Liver (tissue), 9 donors: ENCODE measurements around the gene UMODL1. TPM values are rescaled to one million over a fixed set of nuclear protein-coding genes. Genes with fewer than 3 reads are reported as not detected.

ENCODE experiments used
- DNase-seq: peaks from one replicate; pipeline ENCODE4 v3.0.0-alpha.2; 2017; ENCODE audit warnings: low spot score
- H3K27ac ChIP-seq, 2 donors: one replicate each; pipeline ENCODE4 v1.7.0; 2013; ENCODE audit warnings: inconsistent platforms in 2 of 2, low read length in 2 of 2, control low read depth in 1 of 2, low read depth in 1 of 2, mild to moderate bottlenecking in 1 of 2
- H3K27me3 ChIP-seq, 4 donors: one replicate each; pipeline versions ENCODE4 v1.6.1 to v1.7.0; 2013; ENCODE audit warnings: low read length in 3 of 4, inconsistent platforms in 1 of 4, mild to moderate bottlenecking in 1 of 4, moderate library complexity in 1 of 4; ENCODE audit not compliant: control insufficient read depth in 4 of 4, insufficient read depth in 4 of 4
- H3K36me3 ChIP-seq, 4 donors: one replicate each; pipeline versions ENCODE4 v1.6.1 to v1.7.0; 2013; ENCODE audit warnings: low read length in 3 of 4, mild to moderate bottlenecking in 3 of 4, low read depth in 1 of 4, moderate library complexity in 1 of 4; ENCODE audit not compliant: control insufficient read depth in 4 of 4, insufficient read depth in 3 of 4
- H3K4me1 ChIP-seq, 4 donors: one replicate each; pipeline versions ENCODE4 v1.6.1 to v1.7.0; 2013; ENCODE audit warnings: low read length in 3 of 4, mild to moderate bottlenecking in 3 of 4, moderate library complexity in 1 of 4; ENCODE audit not compliant: control insufficient read depth in 4 of 4, insufficient read depth in 4 of 4
- H3K4me3 ChIP-seq, 3 donors: one replicate each; pipeline versions ENCODE4 v1.6.1 to v1.7.0; 2013; ENCODE audit warnings: low read length in 3 of 3, control low read depth in 1 of 3, low read depth in 1 of 3, mild to moderate bottlenecking in 1 of 3
- H3K9ac ChIP-seq, 2 donors: one replicate each; pipeline ENCODE4 v1.7.0; 2013; ENCODE audit warnings: low read length in 2 of 2, mild to moderate bottlenecking in 2 of 2, moderate library complexity in 2 of 2, control low read depth in 1 of 2, low read depth in 1 of 2
- H3K9me3 ChIP-seq, 4 donors: one replicate each; pipeline versions ENCODE4 v1.6.1 to v1.7.0; 2013; ENCODE audit warnings: low read length in 3 of 4; ENCODE audit not compliant: control insufficient read depth in 4 of 4
- CTCF ChIP-seq: fragments of 150-350 bp; IDR thresholded peaks from 2 replicates; pipeline ENCODE4 v1.5.1; 2017; ENCODE audit warnings: improper control_type of control experiment, low read depth, low read length; ENCODE audit not compliant: missing input control
- FOXA1 ChIP-seq: IDR thresholded peaks from 2 replicates; pipeline ENCODE4 v1.6.1; 2016; ENCODE audit warnings: antibody characterized with exemption
- GABPA ChIP-seq, 2 donors: IDR thresholded peaks in 1 of 2; conservative IDR thresholded peaks in 1 of 2; 2 replicates each; pipeline ENCODE4 v1.6.1; 2016; ENCODE audit warnings: antibody characterized with exemption in 2 of 2, mild to moderate bottlenecking in 1 of 2, moderate library complexity in 1 of 2
- HNF4A ChIP-seq, 2 donors: conservative IDR thresholded peaks; 2 replicates each; pipeline ENCODE4 v1.6.1; 2016; ENCODE audit warnings: antibody characterized with exemption in 2 of 2, mild to moderate bottlenecking in 2 of 2
- MAX ChIP-seq: IDR thresholded peaks from 2 replicates; pipeline ENCODE4 v1.6.1; 2016; ENCODE audit warnings: antibody characterized with exemption
- NR2F2 ChIP-seq: IDR thresholded peaks from 2 replicates; pipeline ENCODE4 v1.6.1; 2016; ENCODE audit warnings: antibody characterized with exemption
- RAD21 ChIP-seq, 2 donors: IDR thresholded peaks; 2 replicates each; pipeline ENCODE4 v1.6.1; 2016; ENCODE audit warnings: antibody characterized with exemption in 2 of 2, mild to moderate bottlenecking in 2 of 2
- TAF1 ChIP-seq: conservative IDR thresholded peaks from 2 replicates; pipeline ENCODE4 v1.6.1; 2016; ENCODE audit warnings: antibody characterized with exemption, mild to moderate bottlenecking
- YY1 ChIP-seq: IDR thresholded peaks from 2 replicates; pipeline ENCODE4 v1.6.1; 2016; ENCODE audit warnings: antibody characterized with exemption, mild to moderate bottlenecking
- WGBS: extraction: QIAGEN DNeasy Blood & Tissue Kit; methylation state at CpG from one replicate; pipeline ENCODE4 v1.1.7; 2013; 5-methylcytosine and 5-hydroxymethylcytosine counted together
- polyA plus RNA-seq, 2 donors: library from polyadenylated mRNA; stranded (reverse) in 1 of 2; unstranded in 1 of 2; fragments of 200-250 nt in 1 of 2; fragments of >200 nt in 1 of 2; fragmentation: Nextera tagmentation in 1 of 2; extraction: Ambion mirVana in 1 of 2; gene quantifications; one replicate each; pipeline versions ENCODE4 v1.2.1 to v1.2.3, GENCODE V29; 2013 to 2015
- total RNA-seq, 2 donors: library from RNA; depleted of rRNA; stranded (reverse); fragments of >200 nt; gene quantifications; one replicate each; pipeline ENCODE4 v1.2.3, GENCODE V29; 2014
- donor health status: healthy.
- donor health status: healthy.
- donor health status: healthy.
- donor health status: healthy.
- donor health status: healthy.

The UMODL1 gene
- total and polyA plus RNA-seq, 4 donors = 0.08 to 0.14 (median 0.08) TPM; not detected in 1

- H3K4me1 ChIP-seq = no peaks in the 10 kb centered on the region
- 84% methylated on average over 9 of the region's 9 CpGs for WGBS
- no peak overlapping the region for H3K27ac ChIP-seq
- no peaks in the 10 kb centered on the region for H3K27me3 ChIP-seq
- no peak for TF ChIP-seq GABPA (IDR thresholded peaks at IDR 0.05 in 1 of 2, conservative IDR thresholded peaks at IDR 0.05 in 1 of 2)
- TF ChIP-seq YY1 = no peak
- TF ChIP-seq FOXA1 = no peak
- no peak for TF ChIP-seq TAF1
- H3K4me3 ChIP-seq = no peak overlapping the region
- no peaks in the 10 kb centered on the region for H3K36me3 ChIP-seq
- H3K9ac ChIP-seq = no peak overlapping the region
- no peak for DNase-seq
- no peaks in the 10 kb centered on the region for H3K9me3 ChIP-seq
These were observed 45.1 kb upstream of the UMODL1 start for GRCh38 chr21:42026082-42026435.

- Histone ChIP-seq H3K9ac (no peak overlapping the region), H3K9me3 (no peaks in the 10 kb centered on the region), H3K36me3 (no peaks in the 10 kb centered on the region), H3K27ac (no peak overlapping the region), H3K4me1 (no peaks in the 10 kb centered on the region), H3K4me3 (no peak overlapping the region), H3K27me3 (no peaks in the 10 kb centered on the region)
- 93% methylated on average over 6 of the region's 6 CpGs for WGBS
- no peak for TF ChIP-seq NR2F2
- TF ChIP-seq CTCF = no peak
- no peak for TF ChIP-seq RAD21 (IDR thresholded peaks at IDR 0.05)
- DNase-seq = no peak
These were observed 43.9 kb upstream of the UMODL1 start for GRCh38 chr21:42027085-42027821.

GRCh38 chr21:42027822-42028765 lies 43.0 kb upstream of the UMODL1 start:
- Histone ChIP-seq H3K4me3 (no peak overlapping the region), H3K36me3 (no peaks in the 10 kb centered on the region), H3K4me1 (no peaks in the 10 kb centered on the region), H3K9ac (no peak overlapping the region), H3K27ac (no peak overlapping the region), H3K27me3 (no peaks in the 10 kb centered on the region), H3K9me3 (no peaks in the 10 kb centered on the region)
- DNase-seq = no peak
- 94% methylated on average over 26 of the region's 26 CpGs for WGBS
- TF ChIP-seq MAX (no peak), TAF1 (no peak), HNF4A (conservative IDR thresholded peaks at IDR 0.05) (no peak)
